D721Med (cell line): ENCODE measurements around the gene EDN1.
"Not testable (repeated sequence)": the region's sequence is repeated elsewhere in the genome, so short reads cannot be mapped to it uniquely, and the experiment has no call there.

ENCODE experiments used
- DNase-seq: peaks from one replicate; pipeline ENCODE4 v3.0.0; 2011; ENCODE audit warnings: low spot score; ENCODE audit not compliant: insufficient read length
- FAIRE-seq: peaks from 2 replicates; lab custom pipeline; 2011; peaks lifted over from hg19 to GRCh38; lab: Jason Lieb, UNC
- CTCF ChIP-seq: IDR thresholded peaks from 2 replicates; pipeline ENCODE4 v1.5.1; 2012; ENCODE audit warnings: mild to moderate bottlenecking, control low read depth; ENCODE audit not compliant: insufficient read depth; ENCODE audit errors: missing control alignments

Gene EDN1

GRCh38 chr6:12327391-12327790, 37.2 kb downstream of the EDN1 start:
- DNase-seq, result no peak
- no peak for FAIRE-seq
- TF ChIP-seq CTCF, result no peak

DNA sequence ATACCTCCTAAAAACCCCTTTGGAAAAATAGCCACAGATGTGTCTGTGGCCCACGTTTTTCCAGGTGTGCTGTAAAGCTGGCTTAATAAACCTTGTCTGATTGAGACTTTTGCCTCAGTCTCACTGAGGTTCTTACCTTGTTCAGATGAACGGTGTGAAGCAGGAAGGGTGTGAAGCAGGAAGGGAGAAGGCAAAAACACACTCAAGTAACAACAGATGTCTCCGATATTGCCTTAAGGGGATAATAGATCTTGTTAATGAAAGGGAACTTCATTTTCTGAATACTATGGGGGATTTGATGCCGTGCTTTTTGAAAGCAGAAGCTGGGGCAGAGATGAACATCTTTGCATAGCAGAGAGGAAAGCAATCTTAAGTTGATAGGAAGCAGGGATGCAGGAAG, 37.8 kb downstream of the EDN1 start:
- DNase-seq (no peak), FAIRE-seq (no peak)
- TF ChIP-seq CTCF, result no peak

- no peak for TF ChIP-seq CTCF
- no peak for DNase-seq
- no peak for FAIRE-seq
Observed at GRCh38 chr6:12328701-12329100, 38.5 kb downstream of the EDN1 start.

DNA sequence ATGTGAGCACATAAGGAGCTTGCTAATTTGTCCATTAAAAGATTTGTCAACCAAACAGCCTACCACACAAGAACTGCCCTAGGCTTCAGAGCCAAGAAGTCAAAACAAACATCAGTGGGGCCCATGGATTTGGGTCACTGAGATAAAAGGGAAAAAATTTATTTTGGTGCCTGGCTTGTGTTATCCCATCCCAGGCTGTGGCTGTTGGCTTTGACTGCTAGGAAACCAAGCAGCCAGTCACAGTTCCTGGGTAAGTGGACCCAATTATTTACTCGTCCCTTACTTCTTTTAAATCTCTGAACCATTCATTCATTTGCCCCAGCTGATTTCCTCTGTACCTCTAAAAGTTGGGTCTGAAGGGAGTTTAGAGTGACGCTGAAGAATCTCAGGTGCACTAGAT, 41.3 kb downstream of the EDN1 start:
- DNase-seq (no peak), FAIRE-seq (no peak)
- TF ChIP-seq CTCF, result no peak

DNA sequence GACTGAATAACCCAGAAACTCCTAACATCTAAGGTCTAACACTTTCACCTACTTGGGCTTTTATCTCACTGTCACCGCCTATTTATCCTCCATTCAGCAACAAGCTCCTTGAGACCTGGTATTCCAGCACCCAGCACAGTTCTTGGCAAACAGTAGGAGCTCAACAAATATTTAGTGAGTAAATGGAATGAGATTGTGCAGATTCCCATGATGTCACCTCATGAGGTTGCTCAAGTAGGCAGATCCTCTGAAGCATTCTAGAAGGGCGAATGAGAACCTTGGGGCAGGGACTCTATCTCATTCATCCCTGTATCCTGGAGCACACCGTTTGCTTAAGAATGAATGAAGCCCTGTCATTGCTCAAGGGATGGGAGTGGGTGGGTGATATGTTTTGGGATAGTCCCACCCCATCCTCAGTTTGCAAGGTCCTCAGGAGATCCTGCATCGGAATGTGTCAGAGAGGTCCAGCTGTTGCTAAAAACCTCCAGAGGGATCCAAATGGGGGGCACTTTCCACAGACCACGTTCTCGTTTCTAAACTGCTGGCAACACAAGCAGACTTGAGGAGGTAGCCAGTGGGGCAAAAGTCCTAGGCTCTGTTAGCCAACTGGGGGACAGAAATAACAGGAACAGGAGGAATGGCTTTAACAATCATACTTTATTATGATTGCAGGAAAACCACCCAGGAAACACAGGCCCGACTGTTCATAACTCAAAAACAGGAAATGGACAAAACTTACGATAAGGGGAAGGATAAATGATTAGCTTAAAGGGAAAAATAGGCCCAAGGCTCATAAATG, 42.0 kb downstream of the EDN1 start:
- DNase-seq (no peak), FAIRE-seq (no peak)
- no peak for TF ChIP-seq CTCF

DNA sequence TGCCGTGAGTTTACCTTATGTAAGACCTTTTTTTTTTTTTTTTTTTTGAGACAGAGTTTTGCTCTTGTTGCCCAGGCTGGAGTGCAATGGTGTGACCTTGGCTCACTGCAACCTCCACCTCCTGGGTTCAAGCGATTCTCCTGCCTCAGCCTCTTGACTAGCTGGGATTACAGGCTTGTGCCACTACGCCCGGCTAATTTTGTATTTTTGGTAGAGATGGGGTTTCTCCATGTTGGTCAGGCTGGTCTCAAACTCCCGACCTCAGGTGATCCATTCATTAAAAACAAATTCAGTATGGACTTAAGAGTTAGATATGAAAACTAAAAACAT, 42.6 kb downstream of the EDN1 start:
- DNase-seq, FAIRE-seq: not testable (repeated sequence)

- DNase-seq, result no peak
- no peak for FAIRE-seq
- TF ChIP-seq CTCF, result no peak
Observed at GRCh38 chr6:12333128-12333527, 43.0 kb downstream of the EDN1 start.
